RWPE2 (cell line): Measurements from ENCODE around the gene CUL1.

Experiments used
- ATAC-seq: fragments of 200-7000 bp; cut with Tn5 transposase; 3 replicates; pipeline ENCODE4 v1.9.1; 2021; ENCODE audit warnings: low read depth
- DNase-seq: peaks from one replicate; pipeline ENCODE4 v3.0.0-alpha.2; 2020; ENCODE audit warnings: low spot score
- H3K27ac ChIP-seq: fragments of 450-650 bp; 2 replicates; pipeline ENCODE4 v1.5.1; 2017; ENCODE audit warnings: mild to moderate bottlenecking; ENCODE audit not compliant: poor library complexity, severe bottlenecking
- H3K27me3 ChIP-seq: fragments of 250-450 bp; sonication (Bioruptor Pico); 2 replicates; pipeline ENCODE4 v1.5.1; 2021; ENCODE audit warnings: mild to moderate bottlenecking, moderate library complexity; ENCODE audit not compliant: insufficient read depth, poor library complexity, severe bottlenecking
- H3K36me3 ChIP-seq: fragments of 250-450 bp; sonication (Bioruptor Pico); 2 replicates; pipeline ENCODE4 v1.5.1; 2020; ENCODE audit warnings: low read depth, mild to moderate bottlenecking, moderate library complexity
- H3K4me1 ChIP-seq: fragments of 250-450 bp; sonication (Bioruptor Pico); 2 replicates; pipeline ENCODE4 v1.5.1; 2021; ENCODE audit warnings: mild to moderate bottlenecking, moderate library complexity; ENCODE audit not compliant: insufficient read depth, poor library complexity, severe bottlenecking
- H3K4me3 ChIP-seq: fragments of 250-450 bp; sonication (Bioruptor Pico); 2 replicates; pipeline ENCODE4 v1.5.1; 2021; ENCODE audit warnings: mild to moderate bottlenecking, moderate library complexity; ENCODE audit not compliant: severe bottlenecking
- H3K9me3 ChIP-seq: fragments of 250-450 bp; sonication (Bioruptor Pico); 2 replicates; pipeline ENCODE4 v1.5.1; 2021; ENCODE audit warnings: mild to moderate bottlenecking, moderate library complexity; ENCODE audit not compliant: severe bottlenecking
- TF ChIP-seq, protein P1 (sequence below): fragments of 450-650 bp; IDR thresholded peaks from one replicate; pipeline ENCODE4 v1.5.1; 2017; ENCODE audit warnings: mild to moderate bottlenecking, moderate library complexity; ENCODE audit not compliant: poor library complexity, severe bottlenecking

The CUL1 gene

DNA sequence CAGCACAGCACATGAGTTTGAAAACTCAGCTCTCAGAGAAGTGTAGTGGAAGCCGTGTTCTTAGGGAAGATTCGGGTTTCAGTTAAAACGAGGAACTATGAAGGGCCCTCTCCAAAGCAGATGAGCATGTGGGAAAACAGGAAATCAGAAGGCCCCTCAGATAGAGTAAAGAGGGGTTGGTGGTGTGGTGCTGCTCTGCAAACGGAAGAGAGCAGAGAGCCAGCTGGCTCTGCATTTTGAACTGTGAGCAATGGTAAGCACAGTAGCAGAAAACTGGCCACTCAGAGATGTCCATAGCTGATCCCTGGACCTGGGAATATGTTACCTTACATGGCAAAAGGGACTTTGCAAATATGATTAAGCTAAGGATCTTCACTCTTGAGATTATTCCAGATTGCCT, 27.9 kb upstream of the CUL1 start:
- Histone ChIP-seq H3K4me3 (no peak overlapping the region), H3K27me3 (no peaks in the 10 kb centered on the region), H3K36me3 (no peaks in the 10 kb centered on the region), H3K27ac (no peak overlapping the region), H3K4me1 (no peaks in the 10 kb centered on the region), H3K9me3 (no peaks in the 10 kb centered on the region)
- ATAC-seq (no peak), DNase-seq (no peak)
- TF ChIP-seq, protein P1, sequence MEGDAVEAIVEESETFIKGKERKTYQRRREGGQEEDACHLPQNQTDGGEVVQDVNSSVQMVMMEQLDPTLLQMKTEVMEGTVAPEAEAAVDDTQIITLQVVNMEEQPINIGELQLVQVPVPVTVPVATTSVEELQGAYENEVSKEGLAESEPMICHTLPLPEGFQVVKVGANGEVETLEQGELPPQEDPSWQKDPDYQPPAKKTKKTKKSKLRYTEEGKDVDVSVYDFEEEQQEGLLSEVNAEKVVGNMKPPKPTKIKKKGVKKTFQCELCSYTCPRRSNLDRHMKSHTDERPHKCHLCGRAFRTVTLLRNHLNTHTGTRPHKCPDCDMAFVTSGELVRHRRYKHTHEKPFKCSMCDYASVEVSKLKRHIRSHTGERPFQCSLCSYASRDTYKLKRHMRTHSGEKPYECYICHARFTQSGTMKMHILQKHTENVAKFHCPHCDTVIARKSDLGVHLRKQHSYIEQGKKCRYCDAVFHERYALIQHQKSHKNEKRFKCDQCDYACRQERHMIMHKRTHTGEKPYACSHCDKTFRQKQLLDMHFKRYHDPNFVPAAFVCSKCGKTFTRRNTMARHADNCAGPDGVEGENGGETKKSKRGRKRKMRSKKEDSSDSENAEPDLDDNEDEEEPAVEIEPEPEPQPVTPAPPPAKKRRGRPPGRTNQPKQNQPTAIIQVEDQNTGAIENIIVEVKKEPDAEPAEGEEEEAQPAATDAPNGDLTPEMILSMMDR: no peak

DNA sequence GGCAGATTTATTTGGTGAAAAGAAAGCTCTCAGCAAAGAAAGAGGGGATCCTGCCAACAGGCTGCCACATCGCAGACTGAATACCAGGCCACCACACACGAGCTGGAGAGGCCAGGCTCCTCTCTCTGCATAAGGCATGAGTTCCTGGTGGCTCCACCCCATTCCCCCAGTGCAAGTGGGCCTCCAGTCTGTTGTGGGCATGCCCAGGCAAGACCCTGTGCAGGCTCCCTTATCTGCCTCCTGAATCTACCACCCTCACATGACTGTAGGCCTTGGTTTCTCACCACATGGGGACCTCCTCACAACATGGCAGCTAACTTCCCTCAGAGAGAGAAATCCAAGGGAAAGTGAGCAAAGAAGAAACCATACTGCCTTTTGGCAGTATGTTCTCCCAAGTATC, 26.7 kb upstream of the CUL1 start:
- ATAC-seq (no peak), DNase-seq (no peak)
- no peaks in the 10 kb centered on the region for H3K36me3 ChIP-seq
- no peaks in the 10 kb centered on the region for H3K9me3 ChIP-seq
- TF ChIP-seq, protein P1: no peak
- H3K4me3 ChIP-seq: no peak overlapping the region
- H3K4me1 ChIP-seq: no peaks in the 10 kb centered on the region
- no peak overlapping the region for H3K27ac ChIP-seq
- no peaks in the 10 kb centered on the region for H3K27me3 ChIP-seq

DNA sequence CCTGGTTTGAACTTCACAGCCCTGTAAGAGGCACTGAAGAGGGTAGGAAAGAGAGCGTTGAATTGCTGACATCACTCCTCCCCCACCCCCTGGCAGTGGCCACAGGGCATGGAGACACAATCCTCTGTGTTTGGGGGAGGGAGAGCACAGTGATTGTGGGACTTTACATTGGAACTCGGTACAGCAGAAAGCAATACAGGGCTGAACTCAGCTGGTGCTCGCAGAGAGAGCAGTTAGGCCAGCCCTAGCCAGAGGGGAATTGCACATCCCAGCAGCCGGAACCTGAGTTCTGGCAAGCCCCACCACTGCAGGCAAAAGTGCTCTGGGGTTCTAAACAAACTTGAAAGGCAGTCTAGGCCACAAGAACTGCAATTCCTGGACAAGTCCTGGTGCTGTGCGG, 24.0 kb upstream of the CUL1 start:
- TF ChIP-seq, protein P1: no peak
- ATAC-seq (no peak), DNase-seq (no peak)
- Histone ChIP-seq H3K4me3 (no peak overlapping the region), H3K27me3 (no peaks in the 10 kb centered on the region), H3K27ac (no peak overlapping the region), H3K9me3 (no peaks in the 10 kb centered on the region), H3K36me3 (no peaks in the 10 kb centered on the region), H3K4me1 (no peaks in the 10 kb centered on the region)

DNA sequence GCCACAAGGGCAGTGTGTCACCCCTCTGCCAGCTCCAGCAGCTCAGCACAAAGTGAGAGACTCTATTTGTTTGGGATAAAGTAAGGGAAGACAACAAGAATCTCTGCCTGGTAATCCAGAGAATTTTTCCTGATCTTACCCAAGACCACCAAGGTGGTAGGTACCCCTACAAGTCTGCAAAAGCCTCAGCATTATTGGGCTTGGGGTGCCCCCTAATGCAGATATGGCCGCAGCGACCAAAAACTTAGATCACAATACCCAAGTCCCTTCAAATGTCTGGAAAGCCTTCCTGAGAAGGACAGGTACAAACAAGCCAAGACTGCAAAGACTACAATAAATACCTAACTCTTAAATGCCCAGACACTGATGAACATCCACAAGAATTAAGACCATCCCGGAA, 22.4 kb upstream of the CUL1 start:
- no peak for ATAC-seq
- no peaks in the 10 kb centered on the region for H3K4me1 ChIP-seq
- H3K4me3 ChIP-seq: no peak overlapping the region
- no peak overlapping the region for H3K27ac ChIP-seq
- no peaks in the 10 kb centered on the region for H3K27me3 ChIP-seq
- no peaks in the 10 kb centered on the region for H3K9me3 ChIP-seq
- H3K36me3 ChIP-seq: no peaks in the 10 kb centered on the region
- no peak for DNase-seq
- TF ChIP-seq, protein P1: no peak

DNA sequence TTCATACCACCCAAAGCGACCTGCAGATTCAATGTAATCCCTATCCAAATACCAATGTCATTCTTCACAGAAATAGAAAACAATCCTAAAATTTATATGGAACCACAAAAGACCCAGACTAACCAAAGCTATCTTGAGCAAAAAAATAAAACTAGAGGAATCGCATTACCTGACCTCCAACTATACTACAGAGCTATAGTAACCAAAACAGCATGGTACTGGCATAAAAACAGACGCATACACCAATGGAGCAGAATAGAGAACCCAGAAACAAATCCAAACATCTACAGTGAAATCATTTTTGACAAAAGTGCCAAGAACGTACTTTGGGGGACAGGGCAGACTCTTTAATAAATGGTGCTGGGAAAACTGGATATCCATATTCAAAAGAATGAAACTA, 16.9 kb upstream of the CUL1 start:
- ATAC-seq: no peak
- Histone ChIP-seq H3K9me3 (no peaks in the 10 kb centered on the region), H3K27me3 (no peaks in the 10 kb centered on the region), H3K4me1 (no peaks in the 10 kb centered on the region), H3K4me3 (no peak overlapping the region), H3K36me3 (no peaks in the 10 kb centered on the region), H3K27ac (no peak overlapping the region)
- TF ChIP-seq, protein P1: no peak
- DNase-seq: no peak
